SK-N-SH (cell line): ENCODE data around the gene GOLGA6C. TPM values are rescaled to one million over a fixed set of nuclear protein-coding genes. Genes with fewer than 3 reads are reported as not detected.

Source experiments
- CTCF ChIA-PET: fragments of 300-600, 350-600 bp; formaldehyde crosslinking; extraction: SDS; loops from one replicate; lab custom pipeline; 2021; lab: Yijun Ruan, JAX
- POLR2A ChIA-PET: fragments of 350-600 bp; sonication (Branson Sonifier 250); formaldehyde crosslinking; extraction: SDS; loops from one replicate; lab custom pipeline; 2020; ENCODE audit warnings: antibody characterized with exemption, inconsistent platforms; lab: Yijun Ruan, JAX
- DNase-seq: peaks from one replicate; pipeline ENCODE4 v3.0.0; 2012
- H2AFZ ChIP-seq: fragments of 200-600 bp; sonication (generic); 2 replicates; pipeline ENCODE4 v1.8.1; 2016; ENCODE audit warnings: antibody characterized with exemption, mild to moderate bottlenecking, low read depth
- H3F3A ChIP-seq: fragments of 200-600 bp; sonication (generic); replicated peaks from 2 replicates; pipeline ENCODE3; 2016; ENCODE audit warnings: antibody characterized with exemption, mild to moderate bottlenecking; ENCODE audit not compliant: insufficient read depth
- H3K27ac ChIP-seq, 2 experiments: fragments of 200-500 bp in 1 of 2; fragments of 200-600 bp in 1 of 2; sonication (Bioruptor generic) in 1 of 2; sonication (generic), shearing (Covaris generic) in 1 of 2; 2 replicates each; pipeline versions ENCODE4 v1.5.1 to v1.6.1; 2014 to 2016; ENCODE audit warnings: low read depth in 2 of 2, inconsistent platforms in 1 of 2, low read length in 1 of 2, mild to moderate bottlenecking in 1 of 2, mixed read lengths in 1 of 2
- H3K27me3 ChIP-seq: fragments of 200-600 bp; sonication (generic), shearing (Covaris generic); 2 replicates; pipeline ENCODE4 v1.6.1; 2016; ENCODE audit warnings: mixed run types; ENCODE audit not compliant: insufficient read depth
- H3K36me3 ChIP-seq, 2 experiments: fragments of 200-500 bp in 1 of 2; fragments of 200-600 bp in 1 of 2; sonication (Bioruptor generic) in 1 of 2; sonication (generic) in 1 of 2; replicated peaks in 1 of 2; 2 replicates each; pipeline versions ENCODE3 to v1.5.1; 2014 to 2016; ENCODE audit warnings: low read length in 1 of 2, mild to moderate bottlenecking in 1 of 2; ENCODE audit not compliant: insufficient read depth in 2 of 2, control insufficient read depth in 1 of 2
- H3K4me1 ChIP-seq, 2 experiments: fragments of 200-500 bp in 1 of 2; fragments of 200-600 bp in 1 of 2; sonication (Bioruptor generic) in 1 of 2; sonication (generic), shearing (Covaris generic) in 1 of 2; 2 replicates each; pipeline versions ENCODE4 v1.5.1 to v1.6.1; 2014 to 2016; ENCODE audit warnings: low read depth in 1 of 2, low read length in 1 of 2, mixed run types in 1 of 2; ENCODE audit not compliant: insufficient read depth in 2 of 2, control insufficient read depth in 1 of 2
- H3K4me2 ChIP-seq: fragments of 200-600 bp; sonication (generic), shearing (Covaris generic); 2 replicates; pipeline ENCODE4 v1.6.1; 2017; ENCODE audit warnings: mixed run types
- H3K4me3 ChIP-seq, 2 experiments: fragments of 200-500 bp in 1 of 2; fragments of 200-600 bp in 1 of 2; sonication (Bioruptor generic) in 1 of 2; sonication (generic), shearing (Covaris generic) in 1 of 2; 2 replicates each; pipeline versions ENCODE4 v1.5.1 to v1.8.1; 2014 to 2016; ENCODE audit warnings: low read depth in 2 of 2, inconsistent platforms in 1 of 2, low read length in 1 of 2, mild to moderate bottlenecking in 1 of 2, mixed read lengths in 1 of 2, moderate library complexity in 1 of 2
- H3K79me2 ChIP-seq: fragments of 200-600 bp; sonication (generic); 2 replicates; pipeline ENCODE4 v1.8.1; 2017; ENCODE audit warnings: mild to moderate bottlenecking; ENCODE audit not compliant: insufficient read depth
- H3K9ac ChIP-seq: fragments of 200-600 bp; sonication (generic); 2 replicates; pipeline ENCODE4 v1.6.1; 2017; ENCODE audit warnings: mixed run types
- H3K9me2 ChIP-seq: fragments of 200-600 bp; sonication (generic); 2 replicates; pipeline ENCODE4 v1.6.1; 2017; ENCODE audit warnings: mixed run types
- H3K9me3 ChIP-seq: fragments of 200-600 bp; sonication (generic); 2 replicates; pipeline ENCODE4 v1.6.1; 2017; ENCODE audit warnings: mixed run types, mild to moderate bottlenecking, moderate library complexity
- H4K20me1 ChIP-seq: fragments of 200-600 bp; sonication (generic); 2 replicates; pipeline ENCODE4 v1.6.1; 2017; ENCODE audit warnings: mild to moderate bottlenecking, mixed run types; ENCODE audit not compliant: insufficient read depth
- CHD2 ChIP-seq: fragments of 150-350 bp; IDR thresholded peaks from 2 replicates; pipeline ENCODE4 v1.6.1; 2018; ENCODE audit warnings: low read length; ENCODE audit not compliant: partially characterized antibody
- EP300 ChIP-seq, 2 experiments: IDR thresholded peaks; 2 replicates each; pipeline versions ENCODE4 v1.4.0 to v1.6.1; 2012; ENCODE audit warnings: borderline replicate concordance in 1 of 2, low read depth in 1 of 2, low read length in 1 of 2
- EZH2phosphoT487 ChIP-seq: fragments of 200-600 bp; sonication (generic); IDR thresholded peaks from 2 replicates; pipeline ENCODE4 v1.6.1; 2017; ENCODE audit warnings: low read depth, mixed run types, mild to moderate bottlenecking, antibody characterized with exemption, moderate library complexity, borderline replicate concordance
- FOXM1 ChIP-seq: IDR thresholded peaks from 2 replicates; pipeline ENCODE4 v1.4.0; 2012; ENCODE audit warnings: low read depth, mild to moderate bottlenecking
- GATA2 ChIP-seq: sonication (generic); formaldehyde crosslinking; IDR thresholded peaks from 2 replicates; pipeline ENCODE4 v1.5.0; 2020; ENCODE audit warnings: mild to moderate bottlenecking, missing genetic modification reagents
- JUND ChIP-seq: IDR thresholded peaks from 2 replicates; pipeline ENCODE4 v1.4.0; 2012
- POLR2AphosphoS5 ChIP-seq: IDR thresholded peaks from 2 replicates; pipeline ENCODE4 v1.6.1; 2012; ENCODE audit warnings: low read depth, low read length
- RAD21 ChIP-seq: IDR thresholded peaks from 2 replicates; pipeline ENCODE4 v1.6.1; 2012; ENCODE audit warnings: mild to moderate bottlenecking, low read length
- RCOR1 ChIP-seq: fragments of 150-350 bp; IDR thresholded peaks from 2 replicates; pipeline ENCODE4 v1.6.1; 2017; ENCODE audit warnings: antibody characterized with exemption, low read length
- RXRA ChIP-seq: IDR thresholded peaks from 2 replicates; pipeline ENCODE4 v1.4.0; 2012; ENCODE audit warnings: low read depth, mild to moderate bottlenecking, borderline replicate concordance
- SIN3A ChIP-seq: IDR thresholded peaks from 2 replicates; pipeline ENCODE4 v1.6.1; 2012; ENCODE audit warnings: low read depth, mild to moderate bottlenecking, low read length, moderate library complexity, borderline replicate concordance
- SMC3 ChIP-seq: IDR thresholded peaks from 2 replicates; pipeline ENCODE4 v1.6.1; 2012; ENCODE audit warnings: low read depth, low read length, improper control_type of control experiment
- USF1 ChIP-seq: IDR thresholded peaks from 2 replicates; pipeline ENCODE4 v1.4.0; 2012; ENCODE audit warnings: low read depth, borderline replicate concordance
- USF2 ChIP-seq: fragments of 150-350 bp; IDR thresholded peaks from 2 replicates; pipeline ENCODE4 v1.6.1; 2017; ENCODE audit warnings: antibody characterized with exemption, low read length, low read depth, borderline replicate concordance
- YY1 ChIP-seq: IDR thresholded peaks from 2 replicates; pipeline ENCODE4 v1.4.0; 2012; ENCODE audit warnings: low read depth, mild to moderate bottlenecking
- WGBS: methylation state at CpG from one replicate; pipeline ENCODE4 v1.1.6; 2017; ENCODE audit warnings: low lambda C conversion rate; 5-methylcytosine and 5-hydroxymethylcytosine counted together
- polyA plus RNA-seq, 3 experiments: library from polyadenylated mRNA; depleted of rRNA; stranded (reverse); fragments of >200 nt; gene quantifications; 2 replicates each; pipeline ENCODE4 v1.2.3, GENCODE V29; 2012
- TF ChIP-seq, protein P1 (sequence below): IDR thresholded peaks from 2 replicates; pipeline ENCODE4 v1.6.1; 2012; ENCODE audit warnings: mild to moderate bottlenecking, low read depth, low read length, moderate library complexity

Gene GOLGA6C
- polyA plus RNA-seq, 1 of the 3 experiments (the other 2 are of a cell fraction): not detected

- POLR2A ChIA-PET: no interaction called here
- H3K27me3 ChIP-seq: peaks cover 13% of the 10 kb centered on the region
- CTCF ChIA-PET: no interaction called here
These were observed 25.8 kb upstream of the GOLGA6C start for GRCh38 chr15:75232252-75232813.

DNA sequence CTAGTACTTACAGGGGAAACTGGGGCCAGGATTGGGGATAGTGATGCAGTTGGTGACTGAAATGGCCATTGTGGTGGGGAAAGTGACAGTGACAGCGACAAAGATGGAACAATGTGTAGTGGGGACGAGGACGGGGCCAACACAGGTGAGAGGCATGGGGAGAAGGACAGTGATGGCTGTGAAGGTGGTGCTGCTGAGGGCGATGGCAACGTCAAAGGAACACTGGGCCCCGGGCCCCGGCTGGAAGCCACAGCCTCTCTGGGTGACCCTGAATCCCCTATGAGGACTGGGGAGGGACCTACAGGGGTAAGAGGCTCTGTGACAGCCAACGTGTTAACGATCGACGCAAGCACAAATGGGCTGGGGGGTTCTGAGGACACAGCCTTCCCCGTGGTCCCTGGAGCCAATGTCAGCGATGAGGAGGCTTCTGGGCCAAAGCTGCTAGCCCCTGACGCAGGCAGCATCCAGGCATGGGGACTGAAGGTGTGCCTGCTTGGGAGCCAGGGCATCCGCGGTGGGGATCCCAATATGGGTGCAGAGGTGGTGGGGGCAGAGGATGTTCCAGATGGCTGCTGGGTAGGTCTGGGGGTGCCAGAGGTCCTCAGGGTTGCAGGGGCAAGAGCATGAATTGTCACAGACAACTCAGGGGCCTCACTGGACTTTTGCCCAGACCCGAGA is 25.2 kb upstream of the GOLGA6C start:
- H3K9me3 ChIP-seq: no peaks in the 10 kb centered on the region
- peaks cover 13% of the 10 kb centered on the region for H3K27me3 ChIP-seq
- 48% methylated on average over 16 of the region's 17 CpGs for WGBS
- H3K9ac ChIP-seq: no peak overlapping the region
- no peaks in the 10 kb centered on the region for H4K20me1 ChIP-seq
- no peaks in the 10 kb centered on the region for H3K9me2 ChIP-seq
- ChIA-PET CTCF (interaction anchor here (1.5 kb wide), 1 partner anchor 204 kb away, joined by 4 read pairs; no protein-coding TSS in a partner anchor), POLR2A (no interaction called here)
- H3K4me1 ChIP-seq: peaks cover 0 to 3% of the 10 kb centered on the region in 2 experiments; a peak in 1 of 4 replicates
- DNase-seq: no peak
- TF ChIP-seq USF2: no peak
- no peak for TF ChIP-seq RXRA
- no peak for TF ChIP-seq GATA2
- TF ChIP-seq, protein P1, sequence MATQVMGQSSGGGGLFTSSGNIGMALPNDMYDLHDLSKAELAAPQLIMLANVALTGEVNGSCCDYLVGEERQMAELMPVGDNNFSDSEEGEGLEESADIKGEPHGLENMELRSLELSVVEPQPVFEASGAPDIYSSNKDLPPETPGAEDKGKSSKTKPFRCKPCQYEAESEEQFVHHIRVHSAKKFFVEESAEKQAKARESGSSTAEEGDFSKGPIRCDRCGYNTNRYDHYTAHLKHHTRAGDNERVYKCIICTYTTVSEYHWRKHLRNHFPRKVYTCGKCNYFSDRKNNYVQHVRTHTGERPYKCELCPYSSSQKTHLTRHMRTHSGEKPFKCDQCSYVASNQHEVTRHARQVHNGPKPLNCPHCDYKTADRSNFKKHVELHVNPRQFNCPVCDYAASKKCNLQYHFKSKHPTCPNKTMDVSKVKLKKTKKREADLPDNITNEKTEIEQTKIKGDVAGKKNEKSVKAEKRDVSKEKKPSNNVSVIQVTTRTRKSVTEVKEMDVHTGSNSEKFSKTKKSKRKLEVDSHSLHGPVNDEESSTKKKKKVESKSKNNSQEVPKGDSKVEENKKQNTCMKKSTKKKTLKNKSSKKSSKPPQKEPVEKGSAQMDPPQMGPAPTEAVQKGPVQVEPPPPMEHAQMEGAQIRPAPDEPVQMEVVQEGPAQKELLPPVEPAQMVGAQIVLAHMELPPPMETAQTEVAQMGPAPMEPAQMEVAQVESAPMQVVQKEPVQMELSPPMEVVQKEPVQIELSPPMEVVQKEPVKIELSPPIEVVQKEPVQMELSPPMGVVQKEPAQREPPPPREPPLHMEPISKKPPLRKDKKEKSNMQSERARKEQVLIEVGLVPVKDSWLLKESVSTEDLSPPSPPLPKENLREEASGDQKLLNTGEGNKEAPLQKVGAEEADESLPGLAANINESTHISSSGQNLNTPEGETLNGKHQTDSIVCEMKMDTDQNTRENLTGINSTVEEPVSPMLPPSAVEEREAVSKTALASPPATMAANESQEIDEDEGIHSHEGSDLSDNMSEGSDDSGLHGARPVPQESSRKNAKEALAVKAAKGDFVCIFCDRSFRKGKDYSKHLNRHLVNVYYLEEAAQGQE: no peak
- TF ChIP-seq YY1: no peak
- no peak for TF ChIP-seq SIN3A
- no peak for TF ChIP-seq EP300 (IDR thresholded peaks at IDR 0.05; ENCODE audit: borderline replicate concordance in 1 of 2, low read depth in 1 of 2, low read length in 1 of 2)
- TF ChIP-seq RCOR1: no peak
- no peak overlapping the region for H3K27ac ChIP-seq
- no peaks in the 10 kb centered on the region for H3K36me3 ChIP-seq
- no peak overlapping the region for H3K4me3 ChIP-seq
- no peak overlapping the region for H2AFZ ChIP-seq
- no peak overlapping the region for H3K4me2 ChIP-seq
- H3K79me2 ChIP-seq: no peaks in the 10 kb centered on the region
- H3F3A ChIP-seq: no peaks in the 10 kb centered on the region

More at GRCh38 chr15:75232252-75232813, 25.8 kb upstream of the GOLGA6C start:
- Histone ChIP-seq H2AFZ (no peak overlapping the region), H3K9ac (no peak overlapping the region), H4K20me1 (no peaks in the 10 kb centered on the region), H3K4me3 (no peak overlapping the region), H3K27ac (no peak overlapping the region), H3K36me3 (no peaks in the 10 kb centered on the region), H3F3A (no peaks in the 10 kb centered on the region), H3K4me2 (no peak overlapping the region), H3K79me2 (no peaks in the 10 kb centered on the region), H3K9me2 (no peaks in the 10 kb centered on the region), H3K9me3 (no peaks in the 10 kb centered on the region), H3K4me1 (peaks cover 0 to 3% of the 10 kb centered on the region in 2 experiments; a peak in 1 of 4 replicates)
- WGBS: 76% methylated on average over 9 of the region's 12 CpGs
- no peak for TF ChIP-seq FOXM1
- TF ChIP-seq EZH2phosphoT487: no peak
- TF ChIP-seq CHD2: no peak
- TF ChIP-seq RCOR1: no peak
- TF ChIP-seq, protein P1: no peak
- TF ChIP-seq RAD21: no peak
- TF ChIP-seq SMC3: no peak
- no peak for TF ChIP-seq POLR2AphosphoS5
- no peak for TF ChIP-seq JUND
- no peak for TF ChIP-seq USF1
- no peak for DNase-seq
